Endometrial microvascular endothelial cells (primary cell): Measurements from ENCODE around the gene GATAD1. TPM values are rescaled to one million over a fixed set of nuclear protein-coding genes. Genes with fewer than 3 reads are reported as not detected.
"Not testable (repeated sequence)": the region's sequence is repeated elsewhere in the genome, so short reads cannot be mapped to it uniquely, and the experiment has no call there.

ENCODE experiments used
- in situ Hi-C: cut with HindIII; loops from 2 replicates; pipeline ENCODE4 v1.10.0; 2017; ENCODE audit warnings: low sequenced_read_pairs, low pct_unique_long_range_greater_than_20kb; ENCODE audit errors: inconsistent ontology term
- total RNA-seq: library from RNA; depleted of rRNA; stranded (reverse); fragments of >200 nt; gene quantifications from one replicate; pipeline ENCODE4 v1.2.3, GENCODE V29; 2015; ENCODE audit errors: inconsistent ontology term

Gene GATAD1, protein sequence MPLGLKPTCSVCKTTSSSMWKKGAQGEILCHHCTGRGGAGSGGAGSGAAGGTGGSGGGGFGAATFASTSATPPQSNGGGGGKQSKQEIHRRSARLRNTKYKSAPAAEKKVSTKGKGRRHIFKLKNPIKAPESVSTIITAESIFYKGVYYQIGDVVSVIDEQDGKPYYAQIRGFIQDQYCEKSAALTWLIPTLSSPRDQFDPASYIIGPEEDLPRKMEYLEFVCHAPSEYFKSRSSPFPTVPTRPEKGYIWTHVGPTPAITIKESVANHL
- total RNA-seq, result 15.4 TPM

DNA sequence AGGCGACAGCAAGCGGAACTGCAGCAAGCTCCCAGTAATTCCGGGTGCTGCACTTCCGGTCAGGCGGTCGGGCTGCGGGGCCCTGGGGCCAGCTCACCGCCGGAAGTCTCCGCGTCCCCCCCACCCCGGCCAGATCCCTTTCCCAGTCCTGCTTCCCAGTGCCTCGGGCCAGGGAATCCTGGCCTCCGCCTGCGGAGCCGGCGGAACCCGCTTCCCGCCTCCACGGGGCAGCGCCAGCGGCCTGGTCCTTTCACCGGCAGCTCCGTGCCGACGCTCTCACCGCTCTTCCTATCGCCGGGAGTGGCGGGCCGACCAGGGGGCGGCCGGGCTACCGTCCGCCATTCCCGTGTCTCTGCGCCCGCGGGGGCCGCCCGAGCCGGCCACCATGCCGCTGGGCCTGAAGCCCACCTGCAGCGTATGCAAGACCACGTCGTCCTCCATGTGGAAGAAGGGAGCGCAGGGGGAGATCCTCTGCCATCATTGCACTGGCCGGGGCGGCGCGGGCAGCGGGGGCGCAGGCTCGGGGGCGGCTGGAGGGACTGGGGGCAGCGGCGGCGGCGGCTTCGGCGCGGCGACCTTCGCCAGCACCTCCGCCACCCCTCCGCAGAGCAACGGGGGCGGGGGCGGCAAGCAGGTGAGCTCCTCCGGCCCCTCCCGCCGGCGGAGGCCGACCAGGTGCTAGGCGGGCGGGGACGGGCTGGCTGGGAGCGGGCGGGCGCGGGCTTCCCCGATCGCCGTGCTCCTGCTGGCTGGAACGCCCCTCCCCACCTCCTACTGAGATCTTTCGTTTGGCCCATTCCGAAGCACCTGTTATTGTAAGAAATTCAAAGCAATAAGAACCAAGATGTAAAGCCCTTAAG lies at the start of gene GATAD1:
Gene GATAD1, plus strand, starts transcription at position 138 of the 860 bp plus-strand sequence. Its CDS starts 248 bp downstream, at position 386.
- in situ Hi-C loops, result no loop called here

DNA sequence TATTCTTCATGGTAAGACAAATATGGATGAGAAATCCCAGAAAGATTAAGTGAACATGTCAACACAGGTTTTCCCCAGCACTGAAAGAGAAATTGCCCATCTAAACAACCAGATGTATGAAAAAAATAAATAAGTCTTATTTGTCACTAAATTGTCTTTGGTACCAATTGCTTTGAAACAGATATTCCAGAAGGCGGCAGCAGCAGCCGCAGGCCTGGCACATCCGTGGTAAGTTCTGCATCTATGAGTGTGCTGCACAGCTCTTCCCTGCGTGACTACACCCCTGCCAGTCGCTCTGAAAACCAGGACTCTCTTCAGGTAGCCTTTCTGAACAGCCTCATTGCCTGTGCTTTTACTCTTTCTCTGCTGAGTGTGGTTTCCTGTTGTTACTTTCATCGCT lies 49.7 kb upstream of the GATAD1 start:
- in situ Hi-C loops, result no loop called here

DNA sequence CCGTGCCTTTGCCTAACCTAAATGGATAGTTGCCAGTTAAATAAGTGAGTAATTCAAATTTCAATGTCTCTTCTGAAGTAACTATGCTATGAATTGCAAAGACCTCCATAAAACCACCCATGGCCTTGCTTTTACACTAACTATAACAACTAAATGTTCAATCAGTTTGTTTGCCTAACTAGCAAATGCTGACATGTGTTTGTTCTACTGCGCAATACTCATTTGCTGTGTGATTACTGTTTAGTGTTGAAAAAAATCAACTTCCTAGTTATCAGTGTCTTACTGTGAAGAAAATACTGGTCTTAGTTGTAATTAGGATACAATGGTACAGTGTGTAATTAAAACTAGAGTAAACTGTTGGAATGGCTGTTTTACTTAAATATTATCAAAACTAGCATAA lies 47.3 kb upstream of the GATAD1 start:
- in situ Hi-C loops, result no loop called here

DNA sequence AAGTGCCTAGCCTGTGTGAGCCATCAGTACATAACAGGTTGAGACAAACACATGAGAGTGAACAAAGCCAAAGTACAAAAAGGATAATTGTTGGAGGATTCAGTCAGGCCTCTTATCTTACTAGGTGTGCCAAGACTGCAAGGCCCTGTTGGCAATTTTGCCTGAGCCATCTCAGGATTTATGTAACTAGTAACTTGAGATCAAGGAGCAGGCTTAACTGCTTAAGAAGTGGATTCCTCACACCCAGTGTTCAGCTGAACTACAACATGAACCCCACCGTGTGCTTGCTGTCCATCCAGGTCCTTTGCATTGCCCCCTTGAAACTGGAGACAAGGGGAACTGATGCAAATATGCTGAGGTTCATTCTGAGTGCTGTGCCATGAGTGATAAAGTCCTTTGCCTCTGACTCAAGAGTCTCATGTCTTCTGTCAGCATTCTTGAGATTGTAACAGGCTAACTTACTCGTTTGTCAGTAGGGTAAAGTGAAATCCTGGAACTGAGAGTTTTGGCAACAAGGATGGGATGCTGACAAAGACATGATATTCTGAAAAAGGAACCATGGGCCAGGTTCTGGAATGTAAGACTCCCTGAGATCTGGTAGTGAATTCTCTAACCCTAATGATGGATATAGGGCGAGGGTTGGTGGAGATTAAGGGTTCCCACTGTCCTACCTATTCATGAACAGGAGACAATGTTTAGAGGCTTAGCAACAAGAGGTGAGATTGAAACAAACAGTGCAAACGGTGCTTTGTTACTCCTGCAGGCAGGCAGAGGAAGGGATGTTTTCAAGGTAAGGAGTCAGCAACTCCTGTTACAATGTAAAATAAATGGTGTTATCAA lies 44.1 kb upstream of the GATAD1 start:
- in situ Hi-C loops, result no loop called here

DNA sequence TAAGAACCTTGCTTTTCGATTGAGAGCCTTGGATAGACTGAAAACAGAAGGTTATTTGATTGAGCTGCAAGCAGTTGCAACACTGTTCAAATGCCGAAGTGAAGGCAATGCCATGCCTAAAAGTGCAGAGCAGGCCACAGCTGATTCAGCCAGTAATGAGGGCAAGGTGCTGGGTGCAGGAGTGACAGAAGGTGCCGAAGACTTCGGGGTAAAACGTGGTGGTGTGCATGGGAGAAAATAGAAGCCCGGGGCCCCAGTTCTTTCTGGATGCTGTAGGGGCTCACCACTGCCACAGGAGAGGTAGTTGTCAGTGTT lies 43.6 kb upstream of the GATAD1 start:
- in situ Hi-C loops, result no loop called here

DNA sequence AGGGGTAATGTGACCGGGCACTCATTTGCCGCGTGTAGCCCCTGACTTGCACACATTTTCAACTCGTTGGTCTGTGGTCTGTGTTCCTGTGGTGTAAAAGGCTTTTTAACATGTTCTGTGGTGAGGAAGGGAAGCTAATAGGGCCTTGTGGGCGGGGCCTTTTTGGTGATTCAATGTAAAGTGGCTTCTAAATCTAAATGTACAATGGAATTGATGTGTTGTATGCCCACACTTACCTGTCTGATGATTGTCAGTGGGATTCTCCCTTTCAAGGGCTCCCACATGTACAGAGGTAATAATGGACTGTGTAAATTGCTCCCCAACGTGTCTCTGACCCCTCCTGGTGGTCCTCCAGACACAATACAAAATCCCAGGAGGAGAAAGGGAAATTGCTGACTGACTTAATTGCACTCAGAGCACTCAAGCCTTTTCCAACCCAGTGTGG lies 43.1 kb upstream of the GATAD1 start:
- in situ Hi-C loops, result no loop called here

DNA sequence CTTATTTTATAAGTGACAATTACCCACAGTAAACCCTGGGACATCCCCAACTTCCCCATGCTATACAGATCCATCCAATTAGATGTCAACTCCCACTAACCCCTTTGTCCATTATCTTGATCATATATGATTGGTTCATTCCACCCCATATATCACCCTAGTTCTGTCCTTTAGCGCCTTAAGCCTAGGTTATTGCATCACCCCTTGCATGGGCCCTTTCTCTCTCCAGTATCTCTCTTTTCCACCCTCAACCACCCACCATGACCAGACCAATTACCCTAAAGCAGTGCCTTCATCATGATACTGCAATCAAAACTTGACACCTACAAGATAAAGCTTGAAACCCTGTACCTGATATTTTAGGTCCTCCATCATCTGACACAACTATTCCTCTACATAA lies 37.9 kb upstream of the GATAD1 start:
- in situ Hi-C loops, result no loop called here

DNA sequence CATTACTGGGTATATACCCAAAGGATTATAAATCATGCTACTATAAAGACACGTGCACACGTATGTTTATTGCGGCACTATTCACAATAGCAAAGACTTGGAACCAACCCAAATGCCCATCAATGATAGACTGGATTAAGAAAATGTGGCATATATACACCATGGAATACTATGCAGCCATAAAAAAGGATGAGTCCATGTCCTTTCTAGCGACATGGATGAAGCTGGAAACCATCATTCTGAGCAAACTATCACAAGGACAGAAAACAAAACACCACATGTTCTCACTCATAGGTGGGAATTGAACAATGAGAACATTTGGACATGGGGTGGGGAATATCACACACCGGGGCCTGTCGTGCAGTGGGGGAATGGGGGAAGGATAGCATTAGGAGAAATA lies 37.1 kb upstream of the GATAD1 start:
- in situ Hi-C loops, result not testable (repeated sequence)

DNA sequence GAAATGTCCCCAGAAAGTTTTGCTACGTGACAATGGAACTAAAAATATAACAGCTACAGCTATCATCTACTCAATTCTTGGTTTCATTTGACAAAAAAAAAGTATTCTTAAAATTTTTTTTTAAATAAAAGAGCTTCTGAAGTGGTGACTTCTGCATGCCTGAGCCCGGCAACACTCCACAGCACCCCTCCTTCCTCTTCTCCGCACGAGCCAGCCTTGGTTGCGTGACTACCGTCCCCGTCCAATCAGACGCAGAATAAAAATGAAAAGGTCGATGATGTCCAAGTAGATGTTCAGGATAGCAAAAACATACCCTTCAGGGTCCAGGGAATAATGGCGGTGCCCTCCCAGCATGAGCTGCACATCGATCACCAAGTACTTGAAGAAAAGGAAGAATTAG lies 34.5 kb upstream of the GATAD1 start:
- in situ Hi-C loops, result no loop called here

DNA sequence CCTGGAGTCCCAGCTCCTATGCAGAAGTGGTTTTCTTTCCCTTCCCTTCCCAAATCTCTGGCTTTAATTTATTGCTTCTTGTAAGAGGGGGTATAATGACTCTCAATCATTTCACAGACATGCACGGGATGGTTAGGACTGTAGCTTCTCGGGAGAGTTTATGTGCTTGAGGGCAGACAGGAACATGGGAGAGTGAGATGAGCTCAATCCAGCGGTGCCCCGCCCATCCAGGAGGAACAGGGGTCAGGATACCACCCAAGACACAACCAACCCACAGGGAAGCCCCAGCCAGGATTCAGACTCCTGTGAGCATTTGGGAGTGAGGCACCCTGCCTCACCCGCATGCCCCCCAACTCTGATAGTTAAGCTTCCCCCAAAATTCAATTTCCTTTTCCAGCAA lies 33.7 kb upstream of the GATAD1 start:
- in situ Hi-C loops, result no loop called here

DNA sequence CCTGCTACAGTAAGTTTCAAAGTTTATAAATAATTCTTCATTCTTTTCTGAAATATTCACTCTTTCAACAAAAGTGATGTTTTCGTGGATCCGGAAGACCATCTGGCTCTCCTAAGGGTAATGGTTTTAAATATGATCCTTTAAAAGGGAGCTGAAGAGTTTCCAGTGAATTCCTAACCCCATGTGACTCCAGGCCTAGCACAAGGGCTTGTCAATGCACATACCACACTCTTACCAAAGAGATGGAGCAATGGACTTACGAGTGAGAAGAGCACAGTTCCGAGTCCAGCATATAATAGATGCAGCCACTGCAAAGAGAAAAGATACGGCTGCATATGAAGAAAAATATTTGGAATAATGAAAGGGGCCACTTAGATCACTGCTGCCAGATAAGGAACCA lies 32.1 kb upstream of the GATAD1 start:
- in situ Hi-C loops, result no loop called here

DNA sequence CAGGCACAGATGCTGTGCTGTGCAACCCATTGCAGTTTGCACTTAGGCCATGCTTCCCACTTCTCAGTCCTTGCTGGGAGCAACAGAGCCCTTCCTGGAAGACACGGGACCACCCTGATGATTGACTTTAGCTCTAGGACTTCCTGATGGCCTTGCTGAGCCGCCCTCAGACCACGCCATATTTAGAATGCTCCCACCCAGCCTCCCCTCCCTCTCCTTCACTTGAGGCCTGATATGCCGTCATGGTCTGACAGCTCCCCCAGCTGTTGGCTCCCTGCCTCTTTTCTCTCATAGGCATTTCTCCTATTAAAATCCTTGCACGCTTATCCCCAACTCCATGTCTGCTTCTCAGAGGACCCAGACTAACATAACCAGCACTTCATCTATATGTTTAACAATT lies 29.4 kb upstream of the GATAD1 start:
- in situ Hi-C loops, result no loop called here

DNA sequence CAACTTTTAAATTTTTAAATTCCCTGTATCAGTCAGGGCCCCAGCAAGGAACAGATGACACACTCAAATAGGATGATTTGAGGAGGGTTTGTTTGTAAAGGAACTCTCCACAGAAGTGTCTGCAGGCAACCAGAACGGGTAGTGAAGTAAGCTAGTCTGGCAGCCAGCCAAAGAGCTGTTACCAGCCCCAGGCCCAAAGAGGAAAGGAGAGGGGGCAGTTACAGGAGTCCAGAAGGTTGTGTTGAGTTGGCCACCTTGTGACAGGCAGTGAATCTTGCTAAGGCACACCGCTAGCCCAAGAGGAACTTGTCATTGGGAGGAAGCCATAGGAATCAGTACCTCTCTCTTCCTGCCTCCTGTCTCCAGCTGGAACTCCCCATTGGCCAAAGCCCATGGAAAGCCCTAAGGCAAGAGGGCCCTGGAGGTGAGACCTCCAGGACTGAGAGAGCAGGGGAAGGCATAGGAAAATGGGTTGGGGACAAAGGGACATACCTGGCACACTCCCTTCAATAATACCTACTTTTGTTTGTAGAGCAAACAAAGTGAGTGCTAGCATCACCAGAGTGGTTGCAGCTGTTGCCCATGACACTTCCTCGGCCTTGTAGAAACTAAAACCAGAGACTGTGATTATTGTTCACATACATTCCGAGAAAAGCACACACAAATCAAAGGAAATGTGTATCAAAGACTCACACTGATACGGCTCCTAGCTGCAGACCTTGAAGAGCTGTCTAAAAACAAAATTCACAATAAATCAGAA lies 25.4 kb upstream of the GATAD1 start:
- in situ Hi-C loops, result no loop called here

DNA sequence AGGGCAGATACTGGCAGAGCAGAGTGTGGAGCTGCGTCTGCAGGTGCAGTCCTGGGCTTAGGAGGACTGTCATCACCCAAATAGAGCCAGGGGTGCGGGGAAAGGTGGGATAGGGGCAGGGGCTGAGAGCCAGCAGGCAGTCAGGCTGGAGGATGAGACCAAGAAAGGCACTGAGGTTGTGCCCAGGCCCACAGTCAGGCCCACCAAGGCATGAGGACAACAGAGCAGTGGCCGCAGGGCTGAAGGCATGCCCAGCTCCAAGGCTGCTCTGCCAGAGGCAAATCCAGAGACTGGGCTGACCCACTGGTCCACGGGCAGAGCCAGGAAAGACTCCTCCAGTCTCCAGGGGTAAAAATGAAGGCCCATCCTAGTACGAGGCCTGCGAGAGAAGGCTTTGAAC lies 24.4 kb upstream of the GATAD1 start:
- in situ Hi-C loops, result no loop called here

DNA sequence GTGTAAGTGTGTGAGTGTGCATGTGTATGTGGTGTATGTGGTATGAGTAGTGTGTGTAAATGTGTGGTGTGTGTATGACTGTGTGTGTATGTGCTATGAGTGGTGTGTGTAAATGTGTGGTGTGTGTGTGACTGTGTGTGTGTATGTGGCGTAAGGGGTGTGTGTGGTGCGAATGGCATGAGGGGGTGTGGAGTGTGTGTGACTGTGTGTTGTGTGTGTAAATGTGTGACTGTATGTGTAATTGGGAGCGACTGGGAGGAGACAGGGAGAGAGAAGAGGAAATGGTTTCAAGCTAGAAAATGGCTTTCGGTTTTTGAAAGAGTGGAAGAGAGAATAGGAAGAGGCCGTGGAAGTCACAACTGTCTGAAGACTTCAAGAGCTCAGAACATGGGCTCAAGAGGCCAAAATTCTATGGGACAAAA lies 23.6 kb upstream of the GATAD1 start:
- in situ Hi-C loops, result no loop called here

DNA sequence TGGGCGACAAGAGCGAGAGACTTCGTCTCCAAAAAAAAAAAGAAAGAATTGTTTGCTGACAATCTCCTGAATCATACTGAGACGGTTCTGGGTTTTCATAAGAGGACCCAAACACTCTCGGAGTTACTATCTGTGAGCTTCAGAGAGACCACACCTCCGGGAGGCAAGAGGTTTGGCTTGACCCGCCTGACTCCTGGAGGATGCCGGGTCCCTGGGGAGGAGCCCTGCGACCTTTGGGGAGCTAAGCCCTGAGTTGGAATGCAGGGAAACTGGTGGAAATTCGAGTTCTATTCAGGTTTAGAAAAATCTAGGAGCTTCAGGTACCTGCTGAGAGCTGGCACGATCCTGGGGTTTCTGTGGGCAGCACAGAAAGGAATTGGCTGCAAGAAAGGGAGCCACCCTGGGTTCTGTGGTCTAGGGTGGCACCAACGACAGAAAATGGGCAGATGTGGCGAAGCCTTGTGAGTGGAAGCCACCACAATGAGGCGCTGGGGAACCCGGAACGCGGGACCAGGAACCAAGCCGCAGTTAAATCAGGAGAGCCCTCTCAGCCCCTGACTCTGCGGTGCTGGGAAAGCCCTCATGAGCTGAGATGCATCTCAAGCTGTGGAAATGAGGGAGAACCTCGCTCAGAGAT lies 21.9 kb upstream of the GATAD1 start:
- in situ Hi-C loops, result no loop called here

DNA sequence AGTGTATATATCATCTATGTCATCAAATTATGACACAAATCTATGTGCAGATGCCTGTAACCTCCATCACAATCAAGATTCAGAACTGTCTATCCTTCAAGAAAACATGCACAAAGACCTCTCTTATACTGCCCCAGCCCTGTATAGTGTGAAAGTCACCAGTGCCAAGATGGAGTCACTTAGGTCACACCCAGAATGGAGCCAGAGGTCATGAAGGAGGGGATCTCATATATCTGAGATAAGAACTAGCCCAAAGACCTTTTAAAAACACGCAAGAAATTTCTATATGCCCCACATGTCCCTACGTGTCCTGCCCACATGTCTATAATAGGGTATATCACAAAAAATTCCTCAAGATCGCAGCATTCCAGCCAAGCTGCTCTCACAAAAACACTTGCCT lies 20.1 kb upstream of the GATAD1 start:
- in situ Hi-C loops, result no loop called here

DNA sequence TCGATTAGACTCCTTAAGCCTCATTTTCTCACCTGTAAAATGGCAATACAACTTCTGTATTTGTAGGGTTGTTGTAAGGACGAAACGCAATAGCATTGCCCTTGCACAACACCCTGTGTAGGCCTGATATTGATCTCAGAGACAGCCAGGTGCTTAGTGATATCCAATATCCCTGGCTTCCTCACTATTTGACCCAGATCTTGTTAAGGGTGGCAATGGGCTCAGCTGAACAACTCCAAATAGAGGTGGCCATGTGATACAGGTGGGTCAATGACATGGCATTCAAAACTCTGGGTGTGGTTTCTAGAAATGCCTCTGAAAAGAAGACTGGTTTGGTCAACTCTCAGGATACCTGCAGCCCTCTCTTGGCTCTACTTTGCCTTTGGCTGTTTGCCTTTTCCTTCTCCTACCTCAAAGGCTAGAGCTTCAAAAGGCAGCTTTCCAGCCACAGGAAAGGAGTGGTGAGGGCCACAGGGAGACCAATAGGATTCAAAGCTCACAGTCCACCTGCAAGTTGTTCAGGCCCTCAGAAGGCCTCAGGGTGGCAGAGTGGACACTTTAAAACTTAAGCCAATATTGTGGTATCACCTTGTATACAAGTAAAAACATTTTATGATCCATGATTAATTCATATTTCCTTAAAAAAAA lies 14.9 kb upstream of the GATAD1 start:
- in situ Hi-C loops, result no loop called here
